Measurements from ENCODE around the gene SH3BP4.

GRCh38 chr2:235005603-235006259, 53.9 kb downstream of the SH3BP4 start:
- TF ChIP-seq MYC (IDR thresholded peaks at IDR 0.05; ENCODE audit: insufficient read depth, insufficient read length, insufficient replicate concordance, low read length, severe bottlenecking) = no peak
- no peak for TF ChIP-seq CTCF (IDR thresholded peaks at IDR 0.05 in 2 of 3, conservative IDR thresholded peaks at IDR 0.05 in 1 of 3; ENCODE audit: control insufficient read depth in 2 of 3, extremely low read depth in 1 of 3, insufficient read depth in 1 of 3, low read depth in 3 of 3, low read length in 3 of 3)
- no peak for TF ChIP-seq REST (IDR thresholded peaks at IDR 0.05; ENCODE audit: low read depth, low read length)
- no peak for TF ChIP-seq POLR2A (IDR thresholded peaks at IDR 0.05; ENCODE audit: low read depth, low read length)
- TF ChIP-seq ATF7 (IDR thresholded peaks at IDR 0.05; ENCODE audit: low read depth) = no peak
- TF ChIP-seq ASH2L (IDR thresholded peaks at IDR 0.05; ENCODE audit: borderline replicate concordance, low read depth) = no peak
- TF ChIP-seq HDAC6 (IDR thresholded peaks at IDR 0.05; ENCODE audit: unreplicated experiment) = no peak
- no peak for TF ChIP-seq YY1 (IDR thresholded peaks at IDR 0.05; ENCODE audit: low read depth, low read length)

All from GM12878 (cell line).